Psoas muscle (tissue), 8 donors: ENCODE measurements around the gene KSR1. TPM values are rescaled to one million over a fixed set of nuclear protein-coding genes. Genes with fewer than 3 reads are reported as not detected.
A peak's percentile ranks its signal among the peaks of the same experiment; 100 is the strongest.

Experiments
- ATAC-seq, 4 donors: fragments of 200-7000 bp; cut with Tn5 transposase; one replicate each; pipeline ENCODE4 v1.9.1; 2020; ENCODE audit warnings: moderate library complexity in 3 of 4, mild to moderate bottlenecking in 2 of 4
- DNase-seq, 2 donors: peaks; one replicate each; pipeline ENCODE4 v3.0.0-alpha.2; 2020
- H3K27ac ChIP-seq: fragments of 200-600 bp; one replicate; pipeline ENCODE4 v1.8.0; 2022
- H3K27me3 ChIP-seq, 3 donors: fragments of 200-600 bp in 1 of 3; one replicate each; pipeline versions ENCODE4 v1.6.1 to v1.8.0; 2013 to 2022; ENCODE audit warnings: low read length in 2 of 3, mild to moderate bottlenecking in 2 of 3, moderate library complexity in 1 of 3; ENCODE audit not compliant: insufficient read depth in 3 of 3
- H3K36me3 ChIP-seq, 2 donors: fragments of 200-600 bp in 1 of 2; one replicate each; pipeline versions ENCODE4 v1.6.1 to v1.8.0; 2013 to 2022; ENCODE audit warnings: low read depth in 1 of 2, mild to moderate bottlenecking in 1 of 2, moderate library complexity in 1 of 2; ENCODE audit not compliant: insufficient read depth in 1 of 2
- H3K4me1 ChIP-seq: fragments of 200-600 bp; one replicate; pipeline ENCODE4 v1.8.0; 2022
- H3K4me3 ChIP-seq: fragments of 200-600 bp; one replicate; pipeline ENCODE4 v1.8.0; 2022; ENCODE audit warnings: mild to moderate bottlenecking
- H3K9me3 ChIP-seq: fragments of 200-600 bp; one replicate; pipeline ENCODE4 v1.8.0; 2022
- WGBS, 3 donors: extraction: QIAGEN DNeasy Blood & Tissue Kit; methylation state at CpG; one replicate each; pipeline versions ENCODE4 v1.1.6 to v1.1.7; 2013; 5-methylcytosine and 5-hydroxymethylcytosine counted together
- intact Hi-C, 2 donors: fragments of 100-400 bp; cut with DNase I; formaldehyde crosslinking; loops; one replicate each; pipeline versions ENCODE4 v1.11.0 to v1.14.2; 2022
- polyA plus RNA-seq, 3 donors: library from polyadenylated mRNA; stranded (reverse); fragments of 200-250 nt; gene quantifications; one replicate each; pipeline ENCODE4 v1.2.3, GENCODE V29; 2013
- total RNA-seq, 4 donors: library from RNA; stranded (reverse); fragmentation: NEBNext Ultra II Directional in 2 of 4; extraction: Animal tissue kit (Norgen Biotek cat#: 25700) in 2 of 4; gene quantifications; one replicate each; pipeline versions ENCODE4 v1.2.1 to v1.2.4, GENCODE V29; 2021 to 2023
- TF ChIP-seq, protein P1 (sequence below): fragments of 200-600 bp; IDR thresholded peaks from one replicate; pipeline ENCODE4 v1.8.0; 2022; ENCODE audit warnings: antibody characterized with exemption
- donor health status: healthy with polysubstance abuse.
- donor health status: DM: no; HTN: no; CAD: no; lungs with moderate emphysema.
- donor health status: Bipolar disorder and iron deficiency.
- donor health status: healthy.
- donor health status: DM: yes; HTN: yes; CAD: no.
- donor health status: DM: no; HTN: no; CAD: no.
- donor health status: DM: no; HTN: no; CAD: no.
- donor health status: DM: yes; HTN: yes; CAD: no.

KSR1 gene
- total and polyA plus RNA-seq, 7 donors = 7.8 to 93.0 (median 46.5) TPM

DNA sequence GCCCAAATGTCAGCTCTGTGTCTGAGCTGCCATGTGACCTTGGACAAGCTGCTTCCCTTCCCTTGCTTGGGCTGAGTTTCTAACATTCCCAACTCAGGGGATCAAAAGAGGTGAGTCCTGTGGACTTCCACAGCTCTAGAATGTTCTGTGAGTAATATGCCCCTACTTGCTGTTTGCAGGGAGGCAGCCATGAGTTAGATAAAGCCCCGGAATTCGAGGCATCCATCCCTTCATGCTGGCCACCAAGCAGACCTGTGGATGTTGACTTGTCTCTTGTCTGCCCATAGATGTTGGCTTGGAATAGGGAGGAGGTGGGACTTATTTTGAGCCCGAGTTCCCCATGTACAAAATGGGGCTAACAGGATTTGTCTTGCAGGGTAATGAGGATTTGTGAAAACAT lies 36.2 kb downstream of the KSR1 start:
- Histone ChIP-seq H3K27me3 (no peaks in the 10 kb centered on the region), H3K36me3 (no peaks in the 10 kb centered on the region), H3K4me1 (peaks cover 26% of the 10 kb centered on the region), H3K4me3 (no peak overlapping the region), H3K9me3 (no peaks in the 10 kb centered on the region), H3K27ac (no peak overlapping the region)
- DNase-seq (no peak), ATAC-seq (no peak)
- TF ChIP-seq, protein P1, sequence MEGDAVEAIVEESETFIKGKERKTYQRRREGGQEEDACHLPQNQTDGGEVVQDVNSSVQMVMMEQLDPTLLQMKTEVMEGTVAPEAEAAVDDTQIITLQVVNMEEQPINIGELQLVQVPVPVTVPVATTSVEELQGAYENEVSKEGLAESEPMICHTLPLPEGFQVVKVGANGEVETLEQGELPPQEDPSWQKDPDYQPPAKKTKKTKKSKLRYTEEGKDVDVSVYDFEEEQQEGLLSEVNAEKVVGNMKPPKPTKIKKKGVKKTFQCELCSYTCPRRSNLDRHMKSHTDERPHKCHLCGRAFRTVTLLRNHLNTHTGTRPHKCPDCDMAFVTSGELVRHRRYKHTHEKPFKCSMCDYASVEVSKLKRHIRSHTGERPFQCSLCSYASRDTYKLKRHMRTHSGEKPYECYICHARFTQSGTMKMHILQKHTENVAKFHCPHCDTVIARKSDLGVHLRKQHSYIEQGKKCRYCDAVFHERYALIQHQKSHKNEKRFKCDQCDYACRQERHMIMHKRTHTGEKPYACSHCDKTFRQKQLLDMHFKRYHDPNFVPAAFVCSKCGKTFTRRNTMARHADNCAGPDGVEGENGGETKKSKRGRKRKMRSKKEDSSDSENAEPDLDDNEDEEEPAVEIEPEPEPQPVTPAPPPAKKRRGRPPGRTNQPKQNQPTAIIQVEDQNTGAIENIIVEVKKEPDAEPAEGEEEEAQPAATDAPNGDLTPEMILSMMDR = no peak
- 87 to 95% (median 90%) methylated on average over 3 of the region's 3 CpGs for WGBS, 3 donors
- intact Hi-C loops = loop anchor here (5.0 to 10.0 kb wide), 7 partner anchors 35 to 248 kb away; partner anchors contain the start of gene KSR1 (in 1 of the 2)

DNA sequence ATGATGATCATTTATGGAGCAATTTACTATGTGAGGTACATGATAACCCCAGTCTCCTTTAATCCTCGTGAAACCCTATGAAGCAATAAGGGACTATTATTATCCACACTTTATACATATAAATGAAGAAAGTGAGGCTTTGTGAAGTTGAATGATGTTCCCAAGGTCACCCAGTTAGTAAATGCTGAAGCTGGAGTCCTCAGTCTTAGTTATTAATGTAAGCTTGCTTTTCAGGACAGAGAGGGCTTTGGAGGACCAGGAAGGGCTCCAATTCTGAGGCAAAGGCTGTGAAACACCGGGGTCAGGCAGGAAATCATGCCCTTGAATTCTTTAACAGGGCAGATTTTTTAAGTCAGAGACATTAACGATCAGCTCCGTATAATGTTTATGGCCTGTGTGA lies 36.8 kb downstream of the KSR1 start:
- Histone ChIP-seq H3K36me3 (no peaks in the 10 kb centered on the region), H3K9me3 (no peaks in the 10 kb centered on the region), H3K27ac (no peak overlapping the region), H3K4me1 (peaks cover 26% of the 10 kb centered on the region), H3K27me3 (no peaks in the 10 kb centered on the region), H3K4me3 (no peak overlapping the region)
- 67 to 82% (median 69%) methylated on average over 4 of the region's 4 CpGs for WGBS, 3 donors
- no peak for DNase-seq
- ATAC-seq = no peak
- intact Hi-C loops = loop anchor here (5.0 to 10.0 kb wide), 7 partner anchors 36 to 248 kb away; partner anchors contain the start of gene KSR1 (in 1 of the 2)
- TF ChIP-seq, protein P1 = no peak

DNA sequence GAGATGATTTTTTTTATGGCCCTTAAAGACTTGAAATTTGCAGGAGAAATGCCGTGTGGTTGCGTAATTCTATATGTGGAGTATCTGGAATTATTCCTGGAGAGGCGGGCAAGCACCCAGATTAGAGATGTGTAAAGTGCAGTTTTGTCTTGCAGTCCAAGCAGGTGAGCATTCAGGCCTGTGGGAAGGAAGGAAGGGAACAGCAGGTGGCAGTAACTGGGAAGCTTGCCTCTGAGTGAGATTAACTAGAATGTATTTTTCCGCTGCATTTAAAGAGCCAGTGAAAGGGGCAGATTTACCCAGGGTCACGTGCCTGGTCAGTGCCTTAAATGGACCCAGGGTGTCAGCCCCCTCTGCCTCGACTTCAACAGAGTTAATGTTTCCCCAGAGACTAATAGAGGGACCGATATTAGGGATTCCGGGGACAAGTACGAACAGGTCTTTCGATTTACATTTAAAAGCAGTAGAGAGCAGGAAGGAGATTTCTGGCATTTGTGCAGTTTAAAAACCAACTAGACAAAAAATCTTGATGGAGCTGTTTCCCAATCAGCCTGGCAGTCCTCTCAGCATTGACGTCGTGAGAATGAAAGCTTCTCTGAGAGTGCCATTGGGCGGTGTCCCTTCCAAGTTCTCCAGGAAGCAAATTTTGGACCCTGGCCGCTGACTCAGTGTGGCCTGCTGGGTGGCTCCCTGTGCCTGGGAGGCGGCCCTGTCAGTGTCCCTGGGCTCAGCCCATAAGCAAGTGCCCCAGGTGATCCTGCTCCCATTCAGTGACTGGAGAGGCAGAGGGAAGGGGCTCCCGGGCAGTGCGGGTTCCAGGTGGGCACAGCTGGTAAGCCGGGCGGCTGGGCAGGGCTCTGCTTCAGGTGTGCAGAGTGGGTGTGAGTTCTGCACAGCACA lies 38.2 kb downstream of the KSR1 start:
- TF ChIP-seq, protein P1 = peak; percentile 61
- Histone ChIP-seq H3K4me3 (peak overlapping the region; percentile 55), H3K27ac (peak overlapping the region; percentile 79), H3K36me3 (no peaks in the 10 kb centered on the region), H3K4me1 (peaks cover 20% of the 10 kb centered on the region), H3K27me3 (no peaks in the 10 kb centered on the region), H3K9me3 (no peaks in the 10 kb centered on the region)
- intact Hi-C loops = loop anchor here (1.0 to 10.0 kb wide), 8 partner anchors 37 to 250 kb away; partner anchors contain the start of gene KSR1 (in 1 of the 2)
- DNase-seq (peak; percentile 82 to 87), ATAC-seq (peak; percentile 79 to 90 (median 88))
- 33 to 53% (median 35%) methylated on average over 19 of the region's 19 CpGs for WGBS, 3 donors

DNA sequence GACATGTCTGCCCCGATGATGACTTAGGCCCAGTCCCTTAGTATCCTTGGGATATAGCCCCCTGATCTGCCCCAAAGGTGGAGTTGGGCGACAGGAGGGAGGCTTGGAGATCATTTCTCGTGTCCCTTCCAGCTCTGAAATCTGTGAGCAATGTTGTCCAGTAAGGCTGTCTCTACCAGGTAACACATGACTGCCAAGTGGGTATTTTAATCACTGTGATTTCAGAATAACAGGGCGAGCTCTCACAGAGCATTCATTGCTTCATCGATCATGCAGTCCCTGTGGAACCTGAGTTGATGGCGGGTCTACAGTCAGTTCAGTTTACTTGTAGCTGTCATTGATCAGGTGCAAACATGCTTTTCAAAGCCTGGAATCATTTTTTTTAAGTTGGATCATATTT lies 39.2 kb downstream of the KSR1 start:
- Histone ChIP-seq H3K36me3 (no peaks in the 10 kb centered on the region), H3K4me1 (peaks cover 20% of the 10 kb centered on the region), H3K9me3 (no peaks in the 10 kb centered on the region), H3K4me3 (peak overlapping the region; percentile 55), H3K27ac (peak overlapping the region; percentile 79), H3K27me3 (no peaks in the 10 kb centered on the region)
- DNase-seq (no peak), ATAC-seq (peak; percentile 30 to 90 (median 53))
- WGBS, 3 donors = 77 to 97% (median 90%) methylated on average over 6 of the region's 6 CpGs
- intact Hi-C loops = loop anchor here (10.0 kb wide), 2 partner anchors 141 to 251 kb away; no protein-coding TSS in a partner anchor
- TF ChIP-seq, protein P1 = no peak
